ENCODE data around the gene DBNL. TPM values are rescaled to one million over a fixed set of nuclear protein-coding genes. Genes with fewer than 3 reads are reported as not detected.
"Not testable (repeated sequence)": the region's sequence is repeated elsewhere in the genome, so short reads cannot be mapped to it uniquely, and the experiment has no call there.

Gene DBNL
- total RNA-seq, result 87.9 and 110 TPM in 2 replicates

GRCh38 chr7:44044315-44045225 is at the start of gene DBNL:
Gene DBNL, plus strand, starts transcription at chr7:44044702. Its CDS starts 36 bp downstream, at chr7:44044738.
- no peak for TF ChIP-seq CTCF (IDR thresholded peaks at IDR 0.05; ENCODE audit: insufficient read depth, low read length, severe bottlenecking)
- no peaks in the 10 kb centered on the region for H3K27me3 ChIP-seq (ENCODE audit: control insufficient read depth, insufficient read depth, low read length)
- peak; percentile 73 for DNase-seq (ENCODE audit: low read depth)
- H3K36me3 ChIP-seq (ENCODE audit: control insufficient read depth, insufficient read depth, low read length), result peaks cover 5% of the 10 kb centered on the region
- H3K4me3 ChIP-seq (ENCODE audit: low read depth, low read length), result peak within 1 kb of the TSS; percentile 97
- FAIRE-seq, result no peak

DNA sequence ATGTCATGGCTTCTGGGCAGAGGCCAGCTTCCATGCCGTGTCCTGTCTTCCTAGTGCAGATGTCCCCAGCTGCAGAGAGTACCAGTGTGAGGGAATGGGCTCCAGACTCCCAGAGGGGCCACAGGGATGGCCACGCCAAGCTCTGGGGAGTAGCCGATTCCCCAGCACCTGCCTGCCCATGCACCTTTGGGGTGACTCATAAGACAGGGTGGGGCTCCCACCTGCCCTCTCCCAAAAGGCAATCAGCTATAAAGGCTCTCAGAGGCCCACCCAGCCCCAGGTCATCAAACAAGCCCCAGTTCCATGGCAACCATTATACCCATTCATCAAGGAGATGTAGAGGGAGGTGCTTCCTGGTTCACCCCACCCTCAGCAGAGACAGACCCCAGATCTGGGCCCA is 47.0 kb upstream of the DBNL start, which contains the start of gene SPDYE1:
Gene SPDYE1, plus strand, starts transcription at position 366 of the 400 bp plus-strand sequence. CDS start 2,053 bp downstream, outside the sequence.
- H3K4me3 ChIP-seq (ENCODE audit: low read depth, low read length); FAIRE-seq; H3K27me3 ChIP-seq (ENCODE audit: control insufficient read depth, insufficient read depth, low read length); H3K36me3 ChIP-seq (ENCODE audit: control insufficient read depth, insufficient read depth, low read length); DNase-seq (ENCODE audit: low read depth): not testable (repeated sequence)

- not testable (repeated sequence) for FAIRE-seq; H3K4me3 ChIP-seq (ENCODE audit: low read depth, low read length); H3K27me3 ChIP-seq (ENCODE audit: control insufficient read depth, insufficient read depth, low read length); DNase-seq (ENCODE audit: low read depth); H3K36me3 ChIP-seq (ENCODE audit: control insufficient read depth, insufficient read depth, low read length)
These were observed 32.4 kb upstream of the DBNL start for GRCh38 chr7:44012081-44012480.

GRCh38 chr7:44015090-44015489 is 29.4 kb upstream of the DBNL start:
- not testable (repeated sequence) for FAIRE-seq; DNase-seq (ENCODE audit: low read depth)

DNA sequence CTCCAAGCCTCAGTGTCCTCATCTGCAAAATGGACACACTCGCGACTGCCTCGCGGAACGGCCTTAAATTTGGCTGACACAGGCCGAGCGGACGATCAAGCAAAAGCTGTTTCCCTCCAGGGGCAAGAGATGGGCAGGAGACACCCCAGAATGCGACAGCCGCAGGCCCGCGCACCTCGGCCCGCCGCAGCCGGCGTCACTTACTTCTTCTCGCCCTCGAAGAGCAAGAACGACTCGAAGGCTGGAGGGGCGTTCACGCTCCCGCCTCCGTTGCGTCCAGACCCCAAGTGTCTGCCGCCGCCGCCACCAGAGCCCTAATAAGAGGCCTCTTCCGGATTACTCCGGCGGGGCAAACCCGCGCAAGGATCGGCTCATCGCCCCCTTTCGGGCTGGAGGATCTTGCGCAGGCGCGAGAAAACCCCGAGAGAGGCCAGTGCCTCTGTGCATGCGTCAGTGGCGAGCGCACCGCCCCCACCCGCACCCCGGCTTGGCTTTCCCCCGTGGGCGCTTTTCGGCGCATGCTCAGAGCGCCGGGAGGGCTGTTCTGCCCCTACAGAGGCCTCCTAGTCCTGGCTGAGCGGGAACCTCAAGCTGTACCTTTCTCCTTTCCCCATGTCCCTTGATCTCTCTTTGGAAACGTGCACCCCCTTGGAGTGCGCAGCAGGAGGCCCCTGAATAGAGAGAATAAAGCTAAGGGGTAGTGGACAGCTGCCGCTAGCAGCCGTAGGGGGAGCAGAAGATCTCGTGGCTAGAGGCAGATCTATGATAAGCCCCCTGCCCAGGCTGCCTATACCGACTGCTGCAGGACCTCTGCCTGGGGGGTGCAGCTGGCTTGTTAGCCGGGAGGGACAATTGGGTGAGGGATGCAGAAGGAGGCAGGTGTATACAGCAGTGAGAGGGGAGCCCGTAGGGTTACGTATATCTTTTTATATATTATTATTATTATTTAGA is 25.4 kb upstream of the DBNL start:
- not testable (repeated sequence) for H3K27me3 ChIP-seq (ENCODE audit: control insufficient read depth, insufficient read depth, low read length); H3K36me3 ChIP-seq (ENCODE audit: control insufficient read depth, insufficient read depth, low read length); FAIRE-seq
- TF ChIP-seq CTCF (IDR thresholded peaks at IDR 0.05; ENCODE audit: insufficient read depth, low read length, severe bottlenecking), result peak; percentile 69
- DNase-seq (ENCODE audit: low read depth), result peak; percentile 82
- peak overlapping the region; percentile 70 for H3K4me3 ChIP-seq (ENCODE audit: low read depth, low read length)

More at GRCh38 chr7:44015090-44015489, 29.4 kb upstream of the DBNL start:
- H3K4me3 ChIP-seq (ENCODE audit: low read depth, low read length); H3K27me3 ChIP-seq (ENCODE audit: control insufficient read depth, insufficient read depth, low read length); H3K36me3 ChIP-seq (ENCODE audit: control insufficient read depth, insufficient read depth, low read length): not testable (repeated sequence)

DNA sequence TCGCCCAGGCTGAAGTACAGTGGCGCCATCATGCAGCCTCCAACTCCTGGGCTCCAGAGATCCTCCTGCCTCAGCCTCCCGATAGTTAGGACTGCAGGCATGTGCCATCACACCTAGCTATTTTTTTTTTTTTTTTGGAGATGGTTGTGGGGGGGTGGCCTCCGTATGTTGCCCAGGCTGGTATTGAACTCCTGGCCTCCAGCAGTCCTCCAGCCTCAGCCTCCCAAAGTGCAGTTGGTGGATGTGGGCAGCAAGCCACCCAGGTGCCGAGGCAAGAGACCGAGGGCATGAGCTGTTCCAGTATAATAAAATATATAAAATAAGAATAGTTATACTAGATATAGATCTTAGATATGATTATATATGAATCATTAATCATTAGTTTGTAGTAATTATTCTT is 24.7 kb upstream of the DBNL start:
- not testable (repeated sequence) for H3K36me3 ChIP-seq (ENCODE audit: control insufficient read depth, insufficient read depth, low read length); H3K4me3 ChIP-seq (ENCODE audit: low read depth, low read length); DNase-seq (ENCODE audit: low read depth); FAIRE-seq; H3K27me3 ChIP-seq (ENCODE audit: control insufficient read depth, insufficient read depth, low read length)

DNA sequence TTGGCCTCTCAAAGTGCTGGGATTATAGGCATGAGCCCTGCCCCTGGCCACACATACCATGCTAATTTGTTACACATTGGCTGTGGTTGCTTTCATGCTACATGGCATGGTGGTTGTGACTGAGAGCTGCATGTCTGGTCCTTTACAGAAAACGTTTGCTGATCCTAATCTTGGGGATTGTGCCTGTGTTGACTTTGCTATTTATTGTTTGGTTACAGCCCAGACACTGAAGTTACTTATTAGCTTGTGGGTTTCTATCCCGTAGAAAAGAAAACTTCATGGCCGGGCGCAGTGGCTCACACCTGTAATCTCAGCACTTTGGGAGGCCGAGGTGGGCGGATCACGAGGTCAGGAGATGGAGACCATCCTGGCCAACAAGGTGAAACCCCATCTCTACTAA is 22.4 kb upstream of the DBNL start:
- H3K27me3 ChIP-seq (ENCODE audit: control insufficient read depth, insufficient read depth, low read length); H3K36me3 ChIP-seq (ENCODE audit: control insufficient read depth, insufficient read depth, low read length); DNase-seq (ENCODE audit: low read depth); FAIRE-seq; H3K4me3 ChIP-seq (ENCODE audit: low read depth, low read length): not testable (repeated sequence)

DNA sequence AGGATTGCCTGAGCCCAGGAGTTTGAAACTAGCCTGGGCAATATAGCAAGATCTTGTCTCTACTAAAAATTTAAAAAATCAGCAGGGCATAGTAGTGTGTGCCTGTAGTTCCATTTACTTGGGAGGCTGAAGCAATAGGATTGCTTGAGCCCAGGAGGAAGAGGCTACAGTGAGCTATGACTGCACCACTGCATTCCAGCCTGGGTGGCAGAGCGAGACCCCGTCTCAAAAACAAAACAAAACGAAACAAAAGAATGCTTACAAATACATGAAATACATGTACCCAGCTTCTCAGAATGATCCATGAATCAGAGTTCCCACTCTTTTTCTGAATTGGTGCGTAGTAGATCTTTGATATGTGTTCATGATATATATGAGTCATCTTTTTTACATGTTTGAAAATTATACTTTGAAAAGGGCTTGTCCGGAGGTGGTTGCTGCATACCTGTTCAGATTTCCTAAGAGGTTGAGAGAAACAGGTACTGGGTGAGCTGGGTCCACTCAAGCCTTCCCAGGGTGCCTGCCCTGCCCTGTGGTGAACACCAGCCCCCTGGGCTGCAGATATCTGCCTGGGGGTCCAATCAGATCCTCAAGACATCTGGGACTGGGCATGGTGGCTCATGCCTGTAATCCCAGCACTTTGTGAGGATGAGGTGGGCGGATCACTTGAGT is 21.6 kb upstream of the DBNL start:
- not testable (repeated sequence) for H3K27me3 ChIP-seq (ENCODE audit: control insufficient read depth, insufficient read depth, low read length); H3K4me3 ChIP-seq (ENCODE audit: low read depth, low read length); H3K36me3 ChIP-seq (ENCODE audit: control insufficient read depth, insufficient read depth, low read length); FAIRE-seq
- peak; percentile 48 for DNase-seq (ENCODE audit: low read depth)

GRCh38 chr7:44029433-44029832 is 15.1 kb upstream of the DBNL start:
- not testable (repeated sequence) for H3K27me3 ChIP-seq (ENCODE audit: control insufficient read depth, insufficient read depth, low read length); DNase-seq (ENCODE audit: low read depth); H3K36me3 ChIP-seq (ENCODE audit: control insufficient read depth, insufficient read depth, low read length); H3K4me3 ChIP-seq (ENCODE audit: low read depth, low read length); FAIRE-seq

GRCh38 chr7:44030029-44030428 is 14.5 kb upstream of the DBNL start:
- DNase-seq (ENCODE audit: low read depth); H3K36me3 ChIP-seq (ENCODE audit: control insufficient read depth, insufficient read depth, low read length); FAIRE-seq; H3K27me3 ChIP-seq (ENCODE audit: control insufficient read depth, insufficient read depth, low read length); H3K4me3 ChIP-seq (ENCODE audit: low read depth, low read length): not testable (repeated sequence)

GRCh38 chr7:44031319-44031718 is 13.2 kb upstream of the DBNL start:
- not testable (repeated sequence) for FAIRE-seq; DNase-seq (ENCODE audit: low read depth)

More at GRCh38 chr7:44031319-44031718, 13.2 kb upstream of the DBNL start:
- H3K27me3 ChIP-seq (ENCODE audit: control insufficient read depth, insufficient read depth, low read length); H3K36me3 ChIP-seq (ENCODE audit: control insufficient read depth, insufficient read depth, low read length); H3K4me3 ChIP-seq (ENCODE audit: low read depth, low read length): not testable (repeated sequence)

Measured in bronchial epithelial cell (primary cell).